ENCODE results near the gene HES4. TPM values are rescaled to one million over a fixed set of nuclear protein-coding genes. Genes with fewer than 3 reads are reported as not detected.

HES4 gene, protein sequence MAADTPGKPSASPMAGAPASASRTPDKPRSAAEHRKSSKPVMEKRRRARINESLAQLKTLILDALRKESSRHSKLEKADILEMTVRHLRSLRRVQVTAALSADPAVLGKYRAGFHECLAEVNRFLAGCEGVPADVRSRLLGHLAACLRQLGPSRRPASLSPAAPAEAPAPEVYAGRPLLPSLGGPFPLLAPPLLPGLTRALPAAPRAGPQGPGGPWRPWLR
- total RNA-seq (2022; extraction: Qiagen RNA extraction; ENCODE audit: low read depth) = 29.0 to 81.0 TPM (median 71.2 TPM) in 5 replicates

DNA sequence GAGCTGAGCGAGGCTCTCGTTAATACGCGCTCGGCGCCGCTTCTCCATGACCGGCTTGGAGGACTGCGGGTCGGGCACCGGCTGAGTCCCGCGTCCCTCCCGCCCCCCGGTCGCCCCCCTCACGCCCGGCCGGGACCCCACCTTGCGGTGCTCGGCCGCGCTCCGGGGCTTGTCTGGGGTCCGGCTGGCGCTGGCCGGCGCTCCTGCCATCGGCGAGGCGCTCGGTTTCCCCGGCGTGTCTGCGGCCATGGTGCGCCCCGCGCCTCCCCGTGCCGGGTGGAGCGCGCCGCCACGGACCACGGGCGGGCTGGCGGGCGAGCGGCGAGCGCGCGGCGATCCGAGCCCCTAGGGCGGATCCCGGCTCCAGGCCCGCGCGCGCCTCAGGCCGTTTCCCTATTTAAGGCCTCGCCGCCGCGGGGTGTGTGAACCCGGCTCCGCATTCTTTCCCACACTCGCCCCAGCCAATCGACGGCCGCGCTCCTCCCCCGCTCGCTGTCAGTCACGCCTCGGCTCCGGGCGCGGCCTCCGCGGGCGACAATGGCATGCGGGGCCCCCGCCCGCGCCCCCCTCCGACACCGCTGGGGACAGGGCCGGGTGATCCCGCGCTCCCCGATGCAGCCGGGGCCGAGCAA, at the start of gene HES4:
Gene HES4, minus strand, starts transcription at position 373 of the 632 bp plus-strand sequence. Its CDS starts 124 bp downstream, at position 249.

DNA sequence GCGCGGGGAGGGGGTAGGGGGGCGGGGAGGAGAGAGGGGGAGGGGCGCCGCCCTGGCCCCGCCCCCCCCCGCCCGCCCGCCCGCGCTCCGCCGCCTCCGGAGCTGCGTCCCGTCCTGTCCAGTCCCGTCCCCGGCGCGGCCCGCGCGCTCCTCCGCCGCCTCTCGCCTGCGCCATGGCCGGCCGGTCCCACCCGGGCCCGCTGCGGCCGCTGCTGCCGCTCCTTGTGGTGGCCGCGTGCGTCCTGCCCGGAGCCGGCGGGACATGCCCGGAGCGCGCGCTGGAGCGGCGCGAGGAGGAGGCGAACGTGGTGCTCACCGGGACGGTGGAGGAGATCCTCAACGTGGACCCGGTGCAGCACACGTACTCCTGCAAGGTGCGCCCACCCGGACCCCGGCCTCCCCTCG, 20.1 kb upstream of the HES4 start, which contains the start of gene AGRN:
Gene AGRN, plus strand, starts transcription at position 121 of the 405 bp plus-strand sequence. Its CDS starts 53 bp downstream, at position 174.

DNA sequence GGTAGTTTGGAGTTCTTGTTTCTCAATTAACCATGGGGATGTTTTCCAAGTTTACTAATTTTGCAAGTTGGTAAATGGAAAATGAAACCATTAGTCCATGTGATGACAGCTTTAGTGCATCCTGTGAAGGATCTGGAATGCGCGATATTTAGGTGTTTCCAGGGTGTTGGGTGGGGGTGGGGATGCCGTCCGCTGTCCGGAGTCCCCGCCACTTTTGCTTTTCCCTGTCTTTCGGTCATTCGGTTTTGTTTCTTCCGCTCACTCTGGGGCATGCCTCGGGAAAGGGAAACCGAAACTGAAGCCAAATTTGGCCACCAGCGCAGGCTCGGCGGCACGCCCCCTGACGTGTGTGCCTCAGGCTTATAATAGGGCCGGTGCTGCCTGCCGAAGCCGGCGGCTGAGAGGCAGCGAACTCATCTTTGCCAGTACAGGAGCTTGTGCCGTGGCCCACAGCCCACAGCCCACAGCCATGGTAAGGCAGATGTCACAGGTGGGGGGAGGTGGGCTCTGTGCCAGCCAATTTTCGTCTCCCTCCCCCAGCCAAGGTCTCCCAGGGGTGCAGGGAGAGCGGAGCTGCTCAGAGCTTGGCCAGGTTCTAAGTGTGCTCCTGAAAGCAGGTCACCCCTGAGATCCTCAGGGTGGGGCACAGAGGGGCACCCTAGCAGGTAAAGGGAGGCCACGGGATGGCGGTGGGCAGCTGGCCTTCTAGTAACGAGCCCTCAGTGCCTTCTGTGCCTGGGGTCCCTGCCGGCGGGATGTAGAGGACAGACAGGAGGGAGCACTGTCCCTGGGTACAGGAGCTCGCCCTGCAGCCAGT, 13.4 kb upstream of the HES4 start, which contains the start of gene ISG15:
Gene ISG15, plus strand, starts transcription at position 393 of the 817 bp plus-strand sequence. Its CDS starts 77 bp downstream, at position 470.

DNA sequence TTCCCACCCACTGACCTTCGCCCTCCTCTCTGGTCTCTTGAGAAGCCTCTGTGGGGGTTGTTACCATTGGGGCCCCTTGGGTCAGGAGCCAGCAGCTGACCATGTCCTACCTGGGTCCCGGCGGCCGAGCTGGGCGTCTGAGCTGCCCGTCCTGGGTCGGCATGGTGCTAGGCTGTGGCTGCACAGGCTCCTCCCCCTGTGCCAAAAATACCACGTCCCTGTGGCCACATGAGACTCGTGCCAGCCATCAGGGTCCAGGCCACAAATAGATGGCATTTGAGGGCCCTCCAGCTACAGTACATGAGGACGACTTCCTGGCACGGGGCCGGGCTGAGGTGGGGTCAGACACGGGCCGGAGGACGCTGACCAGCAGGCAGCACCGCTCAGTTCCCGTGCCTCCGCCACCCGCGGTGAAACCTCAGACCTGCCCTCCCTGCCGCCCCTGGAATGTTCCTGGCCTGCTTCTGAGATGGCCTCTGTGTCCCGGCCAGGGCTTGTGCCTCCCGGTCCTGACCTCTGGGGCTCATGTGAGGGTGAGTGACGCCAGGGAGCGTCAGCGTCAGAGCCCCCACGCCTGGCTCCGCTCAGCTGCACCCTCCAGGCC, 17.8 kb downstream of the HES4 start, which contains the start of gene PERM1:
Gene PERM1, minus strand, starts transcription at position 139 of the 604 bp plus-strand sequence. CDS start 1,064 bp downstream, outside the sequence.

DNA sequence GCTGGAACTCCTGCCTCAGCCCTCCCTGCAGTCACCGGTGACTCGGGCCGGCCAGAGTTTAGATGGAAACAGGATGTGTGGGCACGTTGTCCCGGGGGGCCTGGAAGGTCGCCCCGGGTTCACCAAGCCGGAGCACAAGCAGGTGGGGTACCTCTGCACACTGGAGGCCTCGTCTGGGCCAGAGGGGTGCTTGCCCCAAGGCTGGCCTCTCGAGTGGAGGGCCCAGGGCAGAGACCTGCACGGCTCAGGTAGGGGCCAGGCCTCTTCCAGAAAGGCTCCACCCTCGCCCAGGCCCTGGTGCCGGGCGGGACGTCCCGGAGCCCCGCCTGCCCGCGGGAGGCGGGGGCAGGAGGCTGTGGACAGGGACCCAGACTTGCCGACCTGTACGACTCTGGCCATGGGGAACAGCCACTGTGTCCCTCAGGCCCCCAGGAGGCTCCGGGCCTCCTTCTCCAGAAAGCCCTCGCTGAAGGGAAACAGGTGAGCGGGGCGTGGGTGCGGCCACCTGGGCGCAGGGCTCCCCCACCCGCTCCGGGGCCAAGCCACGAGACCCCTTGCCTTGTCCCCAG, 33.7 kb downstream of the HES4 start, which contains the start of gene PLEKHN1:
Gene PLEKHN1, plus strand, starts transcription at position 348 of the 569 bp plus-strand sequence. Its CDS starts 50 bp downstream, at position 398.

DNA sequence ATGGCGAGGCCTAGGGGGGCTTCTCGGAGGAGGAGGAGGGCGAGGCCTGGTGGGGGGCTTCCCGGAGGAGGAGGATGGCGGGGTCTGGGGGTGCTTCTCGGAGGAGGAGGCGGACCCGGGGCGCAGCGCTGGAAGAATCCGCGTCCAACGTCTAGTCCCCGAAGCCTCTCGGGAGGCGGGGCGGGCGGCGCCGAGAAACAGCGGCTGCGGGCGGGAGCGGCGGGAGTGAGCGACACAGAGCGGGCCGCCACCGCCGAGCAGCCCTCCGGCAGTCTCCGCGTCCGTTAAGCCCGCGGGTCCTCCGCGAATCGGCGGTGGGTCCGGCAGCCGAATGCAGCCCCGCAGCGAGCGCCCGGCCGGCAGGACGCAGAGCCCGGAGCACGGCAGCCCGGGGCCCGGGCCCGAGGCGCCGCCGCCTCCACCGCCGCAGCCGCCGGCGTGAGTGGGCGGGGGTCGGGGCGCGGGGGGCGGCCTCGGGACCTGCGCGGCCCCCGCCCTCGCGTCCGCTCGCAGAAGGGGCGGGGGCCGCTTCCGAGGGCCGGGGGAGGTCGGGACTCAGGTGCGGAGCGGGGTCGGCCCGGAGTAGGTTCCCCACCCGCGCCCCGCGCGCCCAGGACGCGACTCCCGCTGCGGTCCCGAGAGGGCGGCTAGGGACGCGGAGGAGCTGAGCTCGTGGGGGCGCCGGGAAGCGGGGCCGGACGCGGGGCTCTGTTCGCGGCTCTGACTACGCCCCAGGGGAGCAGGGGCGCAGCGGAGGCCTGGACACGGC, 39.4 kb downstream of the HES4 start, which contains the start of gene KLHL17:
Gene KLHL17, plus strand, starts transcription at position 222 of the 769 bp plus-strand sequence. Its CDS starts 110 bp downstream, at position 332.

DNA sequence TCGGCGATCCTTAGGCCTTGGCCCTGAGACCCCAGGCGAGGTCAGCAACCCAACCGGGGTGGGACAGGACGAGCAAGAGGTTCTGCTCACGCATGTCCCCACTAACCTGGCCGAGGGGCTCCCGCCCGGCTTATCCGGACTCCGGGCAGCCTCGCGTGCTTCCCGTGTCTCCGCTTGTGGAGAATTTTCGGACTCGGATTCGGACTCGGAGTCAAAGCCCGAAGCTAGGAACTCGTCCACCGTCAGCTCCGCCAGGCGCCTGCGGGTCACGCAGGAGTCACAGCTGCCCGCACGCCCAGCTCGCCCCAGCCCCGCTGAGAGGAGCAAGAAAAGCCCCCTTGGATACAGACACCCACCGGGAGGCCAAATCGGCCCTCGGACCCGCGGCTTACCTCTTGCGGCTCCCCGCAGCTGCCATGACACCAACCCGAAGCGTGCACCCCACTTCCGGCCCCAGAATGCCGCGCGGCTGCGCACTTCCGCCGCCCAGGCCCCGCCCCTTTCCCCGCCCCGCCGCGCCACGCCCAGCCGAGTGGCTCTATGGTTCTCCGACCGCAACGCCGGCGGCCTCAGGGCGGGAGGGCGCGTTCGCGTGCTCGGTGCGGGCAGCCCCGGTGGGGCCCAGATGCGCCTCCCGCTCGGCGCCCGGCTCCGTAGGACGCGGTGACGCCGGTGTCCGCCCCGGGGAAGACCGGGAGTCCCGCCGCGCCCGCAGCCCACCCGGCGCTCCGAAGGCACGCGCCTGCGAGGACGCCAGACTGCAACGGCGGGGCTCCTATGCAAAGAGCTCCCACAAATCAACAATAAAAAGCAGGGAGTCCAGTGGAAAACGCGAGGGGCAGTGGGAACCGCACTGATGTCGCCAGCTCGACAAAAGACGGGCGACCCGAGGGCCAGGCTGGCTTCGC, 40.8 kb downstream of the HES4 start, which contains the start of gene NOC2L:
Gene NOC2L, minus strand, starts transcription at position 434 of the 908 bp plus-strand sequence. Its CDS starts 16 bp downstream, at position 418.

Other genes starting within 250 kb of the HES4 start
- 19.4 to 36.1 TPM (median 30.2 TPM) in 5 replicates for gene SAMD11, start 76.2 kb downstream of the HES4 start, total RNA-seq (2022; extraction: Qiagen RNA extraction; ENCODE audit: low read depth)
- gene NOC2L, start 40.8 kb downstream of the HES4 start, total RNA-seq (2022; extraction: Qiagen RNA extraction; ENCODE audit: low read depth) = 68.1 to 90.3 TPM (median 83.4 TPM) in 5 replicates
- 9.9 to 18.0 TPM (median 14.9 TPM) in 5 replicates for gene KLHL17, start 39.5 kb downstream of the HES4 start, total RNA-seq (2022; extraction: Qiagen RNA extraction; ENCODE audit: low read depth)
- 3.7 to 7.6 TPM (median 5.5 TPM) in 5 replicates for gene PLEKHN1, start 33.6 kb downstream of the HES4 start, total RNA-seq (2022; extraction: Qiagen RNA extraction; ENCODE audit: low read depth)
- gene PERM1, start 18.0 kb downstream of the HES4 start, total RNA-seq (2022; extraction: Qiagen RNA extraction; ENCODE audit: low read depth) = 0.20 to 0.29 TPM (median 0.21 TPM) in 4 of 5 replicates, not detected in the other
- 16.4 to 26.6 TPM (median 23.7 TPM) in 5 replicates for gene ISG15, start 13.4 kb upstream of the HES4 start, total RNA-seq (2022; extraction: Qiagen RNA extraction; ENCODE audit: low read depth)
- gene AGRN, start 20.0 kb upstream of the HES4 start, total RNA-seq (2022; extraction: Qiagen RNA extraction; ENCODE audit: low read depth) = 74.8 to 132 TPM (median 111 TPM) in 5 replicates
- 0.32 to 0.62 TPM (median 0.53 TPM) in 5 replicates for gene RNF223, start 74.2 kb upstream of the HES4 start, total RNA-seq (2022; extraction: Qiagen RNA extraction; ENCODE audit: low read depth)
- 8.5 to 15.1 TPM (median 13.8 TPM) in 5 replicates for gene C1orf159, start 116.0 kb upstream of the HES4 start, total RNA-seq (2022; extraction: Qiagen RNA extraction; ENCODE audit: low read depth)
- not detected in 5 replicates for gene TTLL10, start 173.8 kb upstream of the HES4 start, total RNA-seq (2022; extraction: Qiagen RNA extraction; ENCODE audit: low read depth)
- not detected in 5 replicates for gene TNFRSF18, start 206.5 kb upstream of the HES4 start, total RNA-seq (2022; extraction: Qiagen RNA extraction; ENCODE audit: low read depth)
- 0.22 TPM in 1 of 5 replicates, not detected in the others for gene TNFRSF4, start 214.1 kb upstream of the HES4 start, total RNA-seq (2022; extraction: Qiagen RNA extraction; ENCODE audit: low read depth)
- 105 to 136 TPM (median 127 TPM) in 5 replicates for gene SDF4, start 231.9 kb upstream of the HES4 start, total RNA-seq (2022; extraction: Qiagen RNA extraction; ENCODE audit: low read depth)
- 11.0 to 22.5 TPM (median 21.8 TPM) in 5 replicates for gene B3GALT6, start 232.1 kb upstream of the HES4 start, total RNA-seq (2022; extraction: Qiagen RNA extraction; ENCODE audit: low read depth)
- gene C1QTNF12, start 246.6 kb upstream of the HES4 start, total RNA-seq (2022; extraction: Qiagen RNA extraction; ENCODE audit: low read depth) = 0.59 to 1.7 TPM (median 1.1 TPM) in 5 replicates